OCI-LY1 (cell line): ENCODE data around the gene MX2.

ENCODE experiments used
- H2AFZ ChIP-seq: fragments of 200-600 bp; sonication (generic), shearing (Covaris generic); 2 replicates; pipeline ENCODE4 v1.6.0; 2014; ENCODE audit warnings: antibody characterized with exemption, mild to moderate bottlenecking, low read length
- H3F3A ChIP-seq: fragments of 200-600 bp; sonication (generic), shearing (Covaris generic); 2 replicates; pipeline ENCODE4 v1.6.0; 2014; ENCODE audit warnings: mild to moderate bottlenecking, antibody characterized with exemption, low read length, moderate library complexity; ENCODE audit not compliant: insufficient read depth
- H3K27ac ChIP-seq: fragments of 200-600 bp; sonication (generic); 2 replicates; pipeline ENCODE4 v1.5.1; 2014; ENCODE audit warnings: low read length, mixed run types, mild to moderate bottlenecking, low read depth; ENCODE audit not compliant: poor library complexity, severe bottlenecking
- H3K27me3 ChIP-seq: fragments of 200-600 bp; sonication (generic); 2 replicates; pipeline ENCODE4 v1.6.0; 2014; ENCODE audit warnings: antibody characterized with exemption, mild to moderate bottlenecking, low read length, moderate library complexity; ENCODE audit not compliant: insufficient read depth
- H3K36me3 ChIP-seq: fragments of 200-600 bp; sonication (generic); 2 replicates; pipeline ENCODE4 v1.6.1; 2014; ENCODE audit warnings: mild to moderate bottlenecking, antibody characterized with exemption, low read length, moderate library complexity, mixed read lengths; ENCODE audit not compliant: insufficient read depth
- H3K4me1 ChIP-seq: fragments of 200-600 bp; sonication (generic); 2 replicates; pipeline ENCODE4 v1.5.1; 2014; ENCODE audit warnings: mild to moderate bottlenecking, low read length, moderate library complexity; ENCODE audit not compliant: insufficient read depth, severe bottlenecking
- H3K4me2 ChIP-seq: fragments of 200-600 bp; sonication (generic), shearing (Covaris generic); 2 replicates; pipeline ENCODE4 v1.6.1; 2014; ENCODE audit warnings: low read length
- H3K4me3 ChIP-seq: fragments of 200-600 bp; sonication (generic); 2 replicates; pipeline ENCODE4 v1.5.1; 2014; ENCODE audit warnings: low read length, low read depth, mild to moderate bottlenecking, mixed read lengths; ENCODE audit not compliant: poor library complexity, severe bottlenecking
- H3K79me2 ChIP-seq: fragments of 200-600 bp; shearing (Covaris generic); 2 replicates; pipeline ENCODE4 v1.6.1; 2016; ENCODE audit warnings: mixed run types, low read length, mixed read lengths; ENCODE audit not compliant: insufficient read depth
- H3K9ac ChIP-seq: fragments of 200-600 bp; sonication (generic), shearing (Covaris generic); 2 replicates; pipeline ENCODE4 v1.6.1; 2014; ENCODE audit warnings: mild to moderate bottlenecking, low read length, mixed read lengths
- H3K9me2 ChIP-seq: fragments of 200-600 bp; sonication (generic), shearing (Covaris generic); 2 replicates; pipeline ENCODE4 v1.6.1; 2014; ENCODE audit warnings: low read depth, mild to moderate bottlenecking, low read length, mixed read lengths
- H3K9me3 ChIP-seq: fragments of 200-600 bp; shearing (Covaris generic); 2 replicates; pipeline ENCODE4 v1.6.1; 2014; ENCODE audit warnings: low read length, mixed read lengths
- H4K20me1 ChIP-seq: fragments of 200-600 bp; sonication (generic), shearing (Covaris generic); 2 replicates; pipeline ENCODE4 v1.6.0; 2016; ENCODE audit warnings: mild to moderate bottlenecking, low read length; ENCODE audit not compliant: insufficient read depth
- EZH2 ChIP-seq: fragments of 200-600 bp; sonication (generic), shearing (Covaris generic); IDR thresholded peaks from 2 replicates; pipeline ENCODE4 v1.8.0; 2017; ENCODE audit warnings: borderline replicate concordance, mixed run types, mild to moderate bottlenecking, antibody characterized with exemption, low read length, moderate library complexity, mixed read lengths
- TF ChIP-seq, protein P1 (sequence below): fragments of 200-600 bp; sonication (generic), shearing (Covaris generic); IDR thresholded peaks from 2 replicates; pipeline ENCODE4 v1.5.1; 2017; ENCODE audit warnings: mild to moderate bottlenecking, antibody characterized with exemption, low read length, moderate library complexity, mixed read lengths

The MX2 gene

GRCh38 chr21:41363370-41364270, 1.8 kb downstream of the MX2 start:
- no peak overlapping the region for H3K27ac ChIP-seq
- H3K9me2 ChIP-seq = no peaks in the 10 kb centered on the region
- H3K9ac ChIP-seq = no peak overlapping the region
- H3K27me3 ChIP-seq = no peaks in the 10 kb centered on the region
- H3K4me2 ChIP-seq = no peak overlapping the region; the same call in 1 of the 2 replicates
- H3K9me3 ChIP-seq = no peaks in the 10 kb centered on the region
- no peaks in the 10 kb centered on the region for H3K36me3 ChIP-seq
- no peak overlapping the region for H2AFZ ChIP-seq
- no peak for TF ChIP-seq EZH2
- TF ChIP-seq, protein P1, sequence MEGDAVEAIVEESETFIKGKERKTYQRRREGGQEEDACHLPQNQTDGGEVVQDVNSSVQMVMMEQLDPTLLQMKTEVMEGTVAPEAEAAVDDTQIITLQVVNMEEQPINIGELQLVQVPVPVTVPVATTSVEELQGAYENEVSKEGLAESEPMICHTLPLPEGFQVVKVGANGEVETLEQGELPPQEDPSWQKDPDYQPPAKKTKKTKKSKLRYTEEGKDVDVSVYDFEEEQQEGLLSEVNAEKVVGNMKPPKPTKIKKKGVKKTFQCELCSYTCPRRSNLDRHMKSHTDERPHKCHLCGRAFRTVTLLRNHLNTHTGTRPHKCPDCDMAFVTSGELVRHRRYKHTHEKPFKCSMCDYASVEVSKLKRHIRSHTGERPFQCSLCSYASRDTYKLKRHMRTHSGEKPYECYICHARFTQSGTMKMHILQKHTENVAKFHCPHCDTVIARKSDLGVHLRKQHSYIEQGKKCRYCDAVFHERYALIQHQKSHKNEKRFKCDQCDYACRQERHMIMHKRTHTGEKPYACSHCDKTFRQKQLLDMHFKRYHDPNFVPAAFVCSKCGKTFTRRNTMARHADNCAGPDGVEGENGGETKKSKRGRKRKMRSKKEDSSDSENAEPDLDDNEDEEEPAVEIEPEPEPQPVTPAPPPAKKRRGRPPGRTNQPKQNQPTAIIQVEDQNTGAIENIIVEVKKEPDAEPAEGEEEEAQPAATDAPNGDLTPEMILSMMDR = no peak
- no peaks in the 10 kb centered on the region for H4K20me1 ChIP-seq
- peaks cover 49% of the 10 kb centered on the region for H3K4me1 ChIP-seq
- H3K4me3 ChIP-seq = no peak overlapping the region
- no peaks in the 10 kb centered on the region for H3K79me2 ChIP-seq
- no peaks in the 10 kb centered on the region for H3F3A ChIP-seq

GRCh38 chr21:41364308-41364707, 2.5 kb downstream of the MX2 start:
- no peak overlapping the region for H3K27ac ChIP-seq
- no peak overlapping the region for H3K9ac ChIP-seq
- H3K36me3 ChIP-seq = no peaks in the 10 kb centered on the region
- H3K4me2 ChIP-seq = no peak overlapping the region
- no peaks in the 10 kb centered on the region for H3K79me2 ChIP-seq
- H3K4me3 ChIP-seq = no peak overlapping the region
- H4K20me1 ChIP-seq = no peaks in the 10 kb centered on the region
- no peaks in the 10 kb centered on the region for H3F3A ChIP-seq
- H3K4me1 ChIP-seq = peaks cover 56% of the 10 kb centered on the region
- TF ChIP-seq, protein P1 = no peak
- no peak for TF ChIP-seq EZH2
- H3K27me3 ChIP-seq = no peaks in the 10 kb centered on the region
- no peaks in the 10 kb centered on the region for H3K9me2 ChIP-seq
- H2AFZ ChIP-seq = no peak overlapping the region
- H3K9me3 ChIP-seq = no peaks in the 10 kb centered on the region

GRCh38 chr21:41365377-41366107, 3.7 kb downstream of the MX2 start:
- TF ChIP-seq, protein P1 = no peak
- TF ChIP-seq EZH2 = no peak
- H3K4me2 ChIP-seq = no peak overlapping the region
- H3K27me3 ChIP-seq = no peaks in the 10 kb centered on the region
- H3K4me3 ChIP-seq = no peak overlapping the region
- H3K36me3 ChIP-seq = no peaks in the 10 kb centered on the region
- H3F3A ChIP-seq = no peaks in the 10 kb centered on the region
- H3K9me2 ChIP-seq = no peaks in the 10 kb centered on the region
- no peak overlapping the region for H3K9ac ChIP-seq
- no peaks in the 10 kb centered on the region for H3K9me3 ChIP-seq
- H3K79me2 ChIP-seq = peaks cover 2% of the 10 kb centered on the region
- peaks cover 54% of the 10 kb centered on the region for H3K4me1 ChIP-seq
- no peak overlapping the region for H3K27ac ChIP-seq
- no peak overlapping the region for H2AFZ ChIP-seq
- no peaks in the 10 kb centered on the region for H4K20me1 ChIP-seq
